GM21390 (cell line): ENCODE measurements around the gene SCAF11.

ENCODE experiments used
- ATAC-seq: cut with Tn5 transposase; IDR thresholded peaks from one replicate; pipeline ENCODE4 v1.9.1; 2021; ENCODE audit not compliant: unreplicated experiment

The SCAF11 gene

GRCh38 chr12:45986641-45987339, 3.6 kb downstream of the SCAF11 start:
- no peak for ATAC-seq

GRCh38 chr12:45981075-45981837, 9.1 kb downstream of the SCAF11 start:
- ATAC-seq, result no peak

- ATAC-seq, result no peak
Observed at GRCh38 chr12:45980540-45980939, 9.8 kb downstream of the SCAF11 start.

DNA sequence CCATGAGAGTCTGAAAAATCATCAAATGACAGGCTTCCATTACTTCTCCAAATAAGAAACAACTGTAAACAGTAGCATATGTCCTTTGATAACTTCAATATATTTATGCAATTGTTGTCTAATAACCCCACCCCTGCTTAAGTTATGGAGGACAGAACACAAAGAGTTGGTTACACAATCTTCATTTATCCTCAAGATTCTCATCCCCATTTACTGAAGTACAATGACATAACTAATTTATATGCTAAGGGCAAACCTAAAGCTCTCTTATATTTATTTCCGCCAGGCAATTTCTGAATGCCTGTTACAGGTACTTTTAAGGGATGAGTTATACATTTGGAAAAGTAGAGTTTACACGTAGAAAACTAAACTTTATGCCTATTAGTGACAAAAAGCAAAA, 12.3 kb downstream of the SCAF11 start:
- ATAC-seq, result no peak

DNA sequence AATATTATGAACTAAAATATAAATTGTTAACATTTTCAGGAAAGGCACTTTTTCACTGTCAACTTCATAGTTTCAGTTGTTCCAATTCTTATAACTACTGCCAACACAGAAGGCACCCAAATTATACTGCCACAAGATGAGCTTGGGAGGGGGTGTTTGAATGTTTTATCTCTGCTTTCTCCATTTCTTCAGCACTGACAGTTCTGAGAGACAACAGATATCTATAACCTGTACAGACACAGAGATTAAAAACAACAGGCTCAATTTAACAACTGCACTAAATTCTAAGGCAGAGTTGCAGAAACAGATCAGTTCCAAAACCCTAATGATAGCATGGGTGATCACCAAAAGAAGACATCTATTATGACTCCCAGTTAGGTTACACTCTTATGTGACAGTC, 12.8 kb downstream of the SCAF11 start:
- ATAC-seq, result no peak

- ATAC-seq, result no peak
Observed at GRCh38 chr12:45975506-45975905, 14.9 kb downstream of the SCAF11 start.

- no peak for ATAC-seq
Observed at GRCh38 chr12:45974883-45975282, 15.5 kb downstream of the SCAF11 start.

DNA sequence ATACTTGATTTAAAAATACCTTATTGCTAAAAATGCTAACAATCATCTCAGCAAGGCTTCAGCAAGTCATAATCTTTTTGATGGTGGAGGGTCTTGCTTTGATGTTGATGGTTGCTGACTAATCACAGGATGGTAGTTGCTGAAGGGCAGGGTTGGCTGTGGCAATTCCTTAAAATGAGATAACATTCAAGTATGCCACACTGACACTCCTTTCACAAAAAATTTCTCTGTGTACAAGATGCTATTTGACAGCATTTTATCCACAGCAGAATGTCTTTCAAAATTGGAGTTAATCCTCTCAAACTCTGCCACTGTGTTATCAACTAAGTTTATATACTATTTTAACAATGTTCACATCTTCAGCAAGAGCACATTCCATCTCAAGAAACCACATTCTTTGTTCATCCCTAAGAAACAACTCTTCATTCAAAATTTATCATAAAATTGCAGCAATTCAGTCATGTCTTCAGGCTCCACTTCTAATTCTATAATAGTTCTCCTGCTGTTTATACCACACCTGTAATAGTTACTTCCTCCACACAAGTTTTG, 16.1 kb downstream of the SCAF11 start:
- ATAC-seq, result no peak

DNA sequence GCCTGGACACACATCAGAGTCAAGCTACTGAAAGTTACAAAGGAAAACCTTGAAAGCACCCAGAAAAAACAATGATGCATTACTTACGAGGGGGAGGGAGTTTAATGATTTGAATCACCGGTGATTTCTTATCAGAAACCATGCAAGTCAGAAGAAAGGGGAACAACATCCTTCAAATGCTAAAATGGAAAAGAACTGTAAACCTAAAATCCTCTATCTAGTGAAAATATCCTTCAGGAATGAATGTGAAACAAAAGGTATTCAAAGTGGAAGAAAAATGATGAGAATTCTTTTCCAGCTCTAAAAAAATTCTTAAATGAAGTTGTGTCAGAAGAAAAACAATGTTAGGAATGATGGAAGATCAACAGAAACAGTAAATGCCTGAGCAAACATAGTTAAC, 16.8 kb downstream of the SCAF11 start:
- no peak for ATAC-seq

GRCh38 chr12:45970391-45970790, 20.0 kb downstream of the SCAF11 start:
- no peak for ATAC-seq

- ATAC-seq, result no peak
Observed at GRCh38 chr12:45969084-45969483, 21.3 kb downstream of the SCAF11 start.

- ATAC-seq, result no peak
Observed at GRCh38 chr12:45966486-45966885, 23.9 kb downstream of the SCAF11 start.

GRCh38 chr12:45962553-45963325, 27.6 kb downstream of the SCAF11 start:
- no peak for ATAC-seq

GRCh38 chr12:45959728-45960127, 30.6 kb downstream of the SCAF11 start:
- ATAC-seq, result no peak

DNA sequence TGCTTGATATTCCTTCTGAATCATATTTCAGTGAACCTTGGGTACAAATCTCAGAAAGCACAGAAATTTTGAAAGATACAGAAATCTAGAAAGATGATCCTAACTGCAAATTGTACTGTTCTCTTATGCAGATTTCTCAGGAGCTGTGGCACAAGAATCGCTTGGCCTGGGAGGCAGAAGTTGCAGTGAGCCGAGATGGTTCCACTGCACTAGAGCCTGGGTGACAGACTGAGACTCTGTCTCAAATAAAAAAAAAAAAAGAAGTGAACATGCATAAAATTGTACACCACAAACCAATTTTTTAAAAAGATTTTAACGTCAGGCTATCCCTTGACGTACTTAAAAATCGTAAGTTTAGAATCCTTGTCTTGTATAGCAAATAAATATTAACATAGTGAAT, 31.3 kb downstream of the SCAF11 start:
- no peak for ATAC-seq

GRCh38 chr12:45948546-45948945, 41.8 kb downstream of the SCAF11 start:
- ATAC-seq, result no peak

DNA sequence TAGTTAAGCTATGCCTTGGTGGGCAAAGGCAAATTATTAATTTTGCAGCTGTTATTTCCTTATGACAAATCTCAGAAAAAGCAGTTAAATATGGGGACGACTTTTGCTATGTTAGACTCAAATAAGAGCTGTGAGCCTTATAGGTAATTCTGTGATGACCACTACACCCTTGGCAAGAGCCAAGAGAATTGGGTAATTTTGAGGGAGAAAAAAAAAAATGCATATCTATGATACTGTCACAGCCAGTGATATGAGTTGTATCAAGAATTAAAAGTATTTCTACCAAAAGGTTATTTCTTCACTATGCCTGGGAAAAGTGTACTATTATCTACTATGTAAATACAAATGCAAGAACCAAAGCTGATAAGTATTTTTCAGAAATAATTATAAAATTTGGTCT, 43.9 kb downstream of the SCAF11 start:
- no peak for ATAC-seq

GRCh38 chr12:45944771-45945170, 45.6 kb downstream of the SCAF11 start:
- ATAC-seq, result no peak

DNA sequence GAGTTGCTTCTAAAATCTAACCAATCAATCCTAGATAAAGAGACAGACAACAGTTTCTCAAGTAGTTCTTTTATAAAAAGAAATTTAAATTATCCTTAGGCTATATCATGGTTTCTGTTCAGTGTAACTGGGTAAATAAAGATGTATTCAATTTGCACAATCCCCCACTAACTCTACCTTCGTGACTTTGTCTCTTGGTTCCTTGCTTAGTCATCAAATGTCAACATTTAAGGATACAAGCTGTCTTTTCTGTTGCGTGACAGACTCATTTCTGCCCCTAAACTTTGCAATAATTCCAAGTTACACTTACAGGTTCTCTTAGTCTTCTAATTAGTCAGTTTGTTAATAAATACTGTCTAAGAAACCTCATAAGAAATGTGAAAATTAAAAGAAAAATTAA, 50.6 kb downstream of the SCAF11 start:
- no peak for ATAC-seq

DNA sequence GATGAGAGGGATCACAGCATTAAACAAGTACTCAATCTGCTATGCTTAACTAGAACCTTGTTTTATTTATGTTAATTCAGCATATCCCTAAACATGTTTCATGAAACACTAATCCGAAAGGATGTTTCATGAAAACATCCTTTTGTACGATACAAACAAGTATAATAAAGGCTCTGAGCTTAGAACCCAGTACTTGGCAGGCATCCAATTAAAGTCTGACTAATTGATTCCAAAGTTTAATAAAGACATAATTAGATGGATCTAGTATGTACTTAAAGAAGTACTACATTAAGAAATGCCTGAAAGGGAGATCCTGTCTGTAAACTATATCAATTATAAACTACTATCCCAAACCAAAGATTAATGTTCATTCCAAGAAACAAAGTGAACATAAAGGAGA, 51.8 kb downstream of the SCAF11 start:
- ATAC-seq, result no peak

DNA sequence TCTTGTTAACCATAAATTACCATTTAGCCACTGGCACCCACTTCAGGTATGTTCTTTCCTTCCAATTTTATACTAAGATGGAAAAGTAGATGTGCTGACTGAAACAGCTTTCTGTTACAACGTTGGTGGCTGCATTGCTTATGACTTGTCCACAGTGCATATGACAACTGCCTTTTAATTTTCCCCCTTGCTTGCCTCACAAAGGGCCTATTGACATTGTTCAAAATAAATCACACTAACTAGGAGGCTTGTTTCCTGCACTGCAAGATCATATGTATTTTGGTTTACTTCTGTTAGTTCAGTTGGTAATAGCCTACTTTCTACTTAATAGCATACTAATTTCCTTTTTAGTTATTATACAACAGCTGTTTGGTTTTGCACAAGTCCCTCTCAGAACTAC, 55.4 kb downstream of the SCAF11 start:
- ATAC-seq, result no peak

DNA sequence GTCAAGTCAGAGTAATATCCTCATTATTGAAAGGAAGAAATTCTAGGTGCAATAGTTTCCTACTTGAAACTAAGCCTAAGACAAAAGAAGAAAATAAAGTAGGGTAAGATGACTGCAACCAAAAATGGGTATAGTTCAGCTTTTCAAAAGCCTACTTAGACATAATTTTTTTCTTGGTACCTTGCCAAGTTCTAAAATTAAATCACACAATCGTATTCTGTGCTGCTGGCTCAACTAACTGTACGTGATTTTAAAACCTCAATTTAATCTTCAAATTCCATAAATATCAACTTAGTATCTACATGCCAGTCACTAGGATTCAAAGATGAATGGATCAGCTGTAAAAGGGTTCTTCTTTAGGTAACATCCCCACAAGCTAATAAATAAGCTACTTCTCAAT, 56.9 kb downstream of the SCAF11 start:
- no peak for ATAC-seq
